B cell (primary cell): ENCODE data around the gene ADGRD1. TPM values are rescaled to one million over a fixed set of nuclear protein-coding genes. Genes with fewer than 3 reads are reported as not detected.
"Not testable (repeated sequence)": the region's sequence is repeated elsewhere in the genome, so short reads cannot be mapped to it uniquely, and the experiment has no call there.

ENCODE experiments used
- ATAC-seq: fragments of 200-7000 bp; cut with Tn5 transposase; one replicate; pipeline ENCODE4 v1.10.0; 2021; ENCODE audit warnings: low read depth, mild to moderate bottlenecking, moderate number of reproducible peaks, moderate library complexity
- CTCF ChIA-PET: fragments of 350-600 bp; sonication (Branson Sonifier 250); formaldehyde crosslinking; loops from one replicate; lab custom pipeline; 2021; ENCODE audit warnings: antibody characterized with exemption, inconsistent platforms; lab: Charles Lee
- POLR2A ChIA-PET: fragments of 350-600 bp; sonication (Branson Sonifier 250); formaldehyde crosslinking; loops from one replicate; lab custom pipeline; 2021; ENCODE audit warnings: antibody characterized with exemption; lab: Charles Lee
- DNase-seq: peaks from one replicate; pipeline ENCODE4 v3.0.0; 2013
- H2AFZ ChIP-seq: 2 replicates; pipeline ENCODE4 v1.6.1; 2012; ENCODE audit warnings: mild to moderate bottlenecking, low read depth, low read length; ENCODE audit not compliant: insufficient read depth, poor library complexity, severe bottlenecking
- H3K27ac ChIP-seq, 2 donors: 1 replicate in 1 of 2; 2 replicates in 1 of 2; pipeline ENCODE4 v1.5.1; 2012 to 2013; ENCODE audit warnings: low read length in 2 of 2, mild to moderate bottlenecking in 2 of 2, moderate library complexity in 1 of 2
- H3K27me3 ChIP-seq, 4 experiments: fragments of 200-600 bp in 1 of 4; sonication (generic) in 1 of 4; replicated peaks in 1 of 4; 1 replicate in 2 of 4; 2 replicates in 2 of 4; pipeline versions ENCODE4 v1.6.1 to v1.7.0; 2013 to 2016; ENCODE audit warnings: low read length in 3 of 4, mild to moderate bottlenecking in 2 of 4, mixed read lengths in 1 of 4, moderate library complexity in 1 of 4; ENCODE audit not compliant: insufficient read depth in 4 of 4, control insufficient read depth in 3 of 4; ENCODE audit errors: control extremely low read depth in 1 of 4
- H3K36me3 ChIP-seq, 2 experiments: replicated peaks in 1 of 2; 1 replicate in 1 of 2; 2 replicates in 1 of 2; pipeline versions ENCODE4 v1.6.1 to v1.7.1; 2013; ENCODE audit warnings: low read length in 1 of 2; ENCODE audit not compliant: insufficient read depth in 2 of 2, control insufficient read depth in 1 of 2; ENCODE audit errors: control extremely low read depth in 1 of 2, extremely low read depth in 1 of 2
- H3K4me1 ChIP-seq, 2 donors: fragments of 200-600 bp in 1 of 2; sonication (generic) in 1 of 2; 1 replicate in 1 of 2; 2 replicates in 1 of 2; pipeline versions ENCODE4 v1.5.1 to v1.6.1; 2013 to 2017; ENCODE audit warnings: low read length in 2 of 2; ENCODE audit not compliant: control insufficient read depth in 2 of 2, insufficient read depth in 2 of 2
- H3K4me2 ChIP-seq: replicated peaks from 2 replicates; pipeline ENCODE3; 2012; ENCODE audit warnings: mild to moderate bottlenecking, low read depth, low read length; ENCODE audit not compliant: poor library complexity, severe bottlenecking
- H3K4me3 ChIP-seq, 5 experiments: fragments of 200-600 bp in 1 of 5; sonication (generic) in 1 of 5; 1 replicate in 3 of 5; 2 replicates in 2 of 5; pipeline versions ENCODE4 v1.5.1 to v1.7.0; 2011 to 2016; ENCODE audit warnings: low read length in 4 of 5, mild to moderate bottlenecking in 4 of 5, low read depth in 2 of 5, control low read depth in 1 of 5, moderate library complexity in 1 of 5; ENCODE audit not compliant: insufficient read depth in 1 of 5; ENCODE audit errors: control extremely low read depth in 1 of 5, extremely low read depth in 1 of 5
- H3K79me2 ChIP-seq: fragments of 200-600 bp; sonication (generic); one replicate; pipeline ENCODE4 v1.6.0; 2016; ENCODE audit warnings: low read length; ENCODE audit not compliant: control insufficient read depth, insufficient read depth
- H3K9ac ChIP-seq: fragments of 200-600 bp; sonication (generic); 2 replicates; pipeline ENCODE4 v1.6.1; 2017; ENCODE audit warnings: mild to moderate bottlenecking, low read length, moderate library complexity
- H3K9me3 ChIP-seq, 3 donors: one replicate each; pipeline versions ENCODE4 v1.6.1 to v1.7.1; 2013; ENCODE audit warnings: low read length in 2 of 3; ENCODE audit not compliant: control insufficient read depth in 2 of 3, insufficient read depth in 1 of 3; ENCODE audit errors: control extremely low read depth in 1 of 3
- H4K20me1 ChIP-seq: 2 replicates; pipeline ENCODE4 v1.6.0; 2012; ENCODE audit warnings: mild to moderate bottlenecking, low read length; ENCODE audit not compliant: insufficient read depth, control insufficient read depth, poor library complexity, severe bottlenecking
- H3K27ac Mint-ChIP-seq: one replicate; pipeline ENCODE4 v1.8.0; 2021; ENCODE audit warnings: mixed read lengths
- H3K27me3 Mint-ChIP-seq: one replicate; pipeline ENCODE4 v1.8.0; 2021; ENCODE audit warnings: mixed read lengths
- H3K4me1 Mint-ChIP-seq: one replicate; pipeline ENCODE4 v1.8.0; 2021; ENCODE audit warnings: mixed read lengths
- H3K4me3 Mint-ChIP-seq: one replicate; pipeline ENCODE4 v1.8.0; 2021; ENCODE audit warnings: mixed read lengths
- H3K9me3 Mint-ChIP-seq: one replicate; pipeline ENCODE4 v1.8.0; 2022; ENCODE audit warnings: mixed read lengths; ENCODE audit not compliant: insufficient read depth
- EZH2 ChIP-seq: IDR thresholded peaks from 2 replicates; pipeline ENCODE4 v1.6.1; 2012; ENCODE audit warnings: borderline replicate concordance, low read depth, mild to moderate bottlenecking, moderate library complexity, low read length; ENCODE audit not compliant: insufficient read depth, poor library complexity, severe bottlenecking
- WGBS: methylation state at CpG from one replicate; pipeline ENCODE4 v1.1.5; 2013; ENCODE audit warnings: missing lambda C conversion rate; ENCODE audit not compliant: insufficient coverage; 5-methylcytosine and 5-hydroxymethylcytosine counted together
- intact Hi-C: fragments of 100-400 bp; cut with micrococcal nuclease; formaldehyde crosslinking; loops from one replicate; pipeline ENCODE4 v1.10.0; 2022
- polyA plus RNA-seq: library from polyadenylated mRNA; depleted of rRNA; stranded (reverse); fragments of >200 nt; gene quantifications from 2 replicates; pipeline ENCODE4 v1.2.3, GENCODE V29; 2012
- total RNA-seq, 2 donors: library from RNA; stranded (reverse); fragments of 120-200 nt in 1 of 2; gene quantifications; 1 replicate in 1 of 2; 2 replicates in 1 of 2; pipeline versions ENCODE4 v1.2.3 to v1.2.4, GENCODE V29; 2013 to 2022

ADGRD1 gene
- total and polyA plus RNA-seq, 2 donors (not counting 1 experiment from before 2014, with no cell fraction given): 1.1 to 2.2 TPM

DNA sequence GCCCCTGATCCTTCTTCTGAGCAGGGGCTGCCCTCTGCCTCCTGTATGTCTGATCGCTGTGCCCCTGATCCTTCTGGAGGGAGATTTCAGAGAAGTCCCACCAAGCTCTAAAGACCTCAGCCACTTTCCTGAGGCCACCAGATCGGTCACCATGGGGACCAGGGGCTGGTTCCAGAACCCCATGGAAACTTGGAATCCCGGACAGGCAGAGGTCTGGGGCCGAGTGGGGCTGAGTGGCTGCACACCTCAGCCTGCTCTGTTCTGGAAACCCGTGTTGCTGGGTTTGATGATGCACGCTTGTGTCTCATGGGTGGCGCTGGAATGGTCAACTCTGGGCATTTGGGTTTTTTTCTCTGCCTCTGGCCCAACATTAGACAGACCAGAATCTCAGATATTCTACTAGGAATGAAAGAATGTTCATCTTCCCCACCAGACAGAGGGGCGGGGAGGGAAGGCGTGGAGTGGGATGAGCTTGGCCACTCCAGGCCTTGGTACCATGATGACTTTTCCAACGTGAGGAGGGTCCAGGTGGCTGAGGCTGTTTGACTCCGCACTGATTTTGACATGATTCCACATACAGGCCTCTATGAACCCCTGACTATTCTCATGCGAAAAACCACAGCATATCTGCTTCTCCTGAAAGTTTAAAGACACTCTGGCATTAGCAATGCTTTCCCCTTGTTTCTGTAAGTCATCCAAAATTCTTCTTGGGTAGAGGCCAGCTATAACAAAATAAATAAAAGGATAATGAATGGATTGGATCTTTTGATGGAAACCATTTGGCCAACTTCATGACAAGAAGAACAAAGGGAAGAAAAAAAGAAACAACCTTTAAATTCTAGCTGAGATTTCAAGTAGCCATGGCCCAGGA is 114.5 kb downstream of the ADGRD1 start:
- no peak overlapping the region for H3K27ac Mint-ChIP-seq
- Histone ChIP-seq H3K9me3 (peaks cover 0 to 12% (median 0%) of the 10 kb centered on the region in 3 donors), H3K4me1 (peaks cover 0 to 3% of the 10 kb centered on the region in 2 donors), H3K27me3 (peaks cover 0 to 3% (median 0%) of the 10 kb centered on the region in 4 experiments), H3K4me3 (no peak overlapping the region), H3K79me2 (no peaks in the 10 kb centered on the region), H3K27ac (no peak overlapping the region), H3K9ac (no peak overlapping the region), H4K20me1 (no peaks in the 10 kb centered on the region), H3K4me2 (no peak overlapping the region), H2AFZ (no peak overlapping the region), H3K36me3 (no peaks in the 10 kb centered on the region)
- H3K9me3 Mint-ChIP-seq: no peaks in the 10 kb centered on the region
- H3K4me1 Mint-ChIP-seq: no peaks in the 10 kb centered on the region
- no peak overlapping the region for H3K4me3 Mint-ChIP-seq
- no peak for ATAC-seq
- WGBS: 86% methylated on average over 8 of the region's 12 CpGs
- TF ChIP-seq EZH2: no peak
- POLR2A ChIA-PET: no interaction called here
- intact Hi-C loops: no loop called here
- peaks cover 4% of the 10 kb centered on the region for H3K27me3 Mint-ChIP-seq
- no peak for DNase-seq
- CTCF ChIA-PET: no interaction called here

DNA sequence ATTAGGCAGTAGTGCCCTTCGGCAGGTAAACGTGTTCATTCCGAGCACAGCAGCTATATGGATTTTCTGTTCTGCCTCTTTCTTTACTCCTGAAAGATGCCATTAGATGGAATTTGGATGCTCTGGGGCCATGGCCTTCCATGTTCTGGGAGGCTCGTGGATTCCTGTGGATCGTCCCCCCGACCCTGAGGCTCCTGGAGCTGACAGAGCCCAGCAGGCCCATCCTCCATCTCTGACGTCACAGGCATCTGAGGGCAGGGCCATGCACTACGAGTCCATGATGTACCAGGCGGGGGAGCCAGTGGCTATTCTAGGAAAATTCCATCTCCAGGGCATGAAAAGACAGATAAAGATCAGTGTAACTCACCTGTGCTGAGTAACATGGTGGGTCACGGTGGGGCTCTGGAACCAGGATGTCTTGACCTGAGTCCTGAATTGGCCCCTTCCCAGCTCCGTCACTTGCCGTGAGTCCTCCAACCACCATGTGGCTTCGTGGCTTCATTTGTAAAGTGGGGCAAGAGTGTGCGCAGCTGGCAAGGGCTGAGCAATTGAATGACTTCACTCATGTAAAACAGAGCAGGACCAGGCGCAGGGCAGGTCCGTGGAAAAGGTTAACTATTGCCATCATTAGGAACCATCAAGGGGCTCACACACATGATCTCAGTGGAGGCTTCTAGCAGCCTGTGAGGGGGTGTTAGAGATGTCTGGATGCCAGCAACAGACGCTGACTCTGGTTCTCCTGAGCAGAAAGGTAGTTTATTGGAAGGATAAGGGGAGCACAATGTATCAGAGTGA is 115.4 kb downstream of the ADGRD1 start:
- H3K9me3 Mint-ChIP-seq, H2AFZ ChIP-seq, intact Hi-C loops, H3K4me3 ChIP-seq, H3K27ac Mint-ChIP-seq, CTCF ChIA-PET, H3K4me2 ChIP-seq, H3K4me1 Mint-ChIP-seq, DNase-seq, ATAC-seq, H3K27me3 ChIP-seq, H3K27me3 Mint-ChIP-seq, H3K9ac ChIP-seq, POLR2A ChIA-PET, H3K4me3 Mint-ChIP-seq, H3K4me1 ChIP-seq, H3K27ac ChIP-seq, H3K79me2 ChIP-seq, H3K36me3 ChIP-seq, H4K20me1 ChIP-seq: not testable (repeated sequence)
- peaks cover 0 to 17% (median 0%) of the 10 kb centered on the region in 3 donors for H3K9me3 ChIP-seq
- 81% methylated on average over 6 of the region's 17 CpGs for WGBS

DNA sequence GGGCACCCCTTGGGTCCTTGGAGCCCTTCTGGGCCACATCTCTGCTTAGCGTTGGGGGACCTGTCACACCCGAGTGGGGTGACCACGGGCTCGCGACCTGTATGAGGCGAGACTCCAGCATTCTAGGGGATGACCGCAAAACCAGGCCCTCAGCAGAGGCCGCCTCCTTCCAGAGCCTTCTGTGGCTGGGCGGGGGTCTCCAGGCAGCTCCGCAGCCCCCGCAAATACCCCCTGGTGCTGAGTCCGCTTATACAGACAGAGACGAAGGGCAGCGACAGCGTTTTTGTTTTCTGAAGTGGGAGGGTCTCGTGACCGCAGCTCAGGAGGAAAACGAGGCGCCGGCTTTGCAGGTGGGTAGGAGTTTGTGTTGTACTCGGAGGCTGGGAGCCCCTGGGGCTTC is 116.4 kb downstream of the ADGRD1 start:
- H3K27ac ChIP-seq, CTCF ChIA-PET, H3K4me1 ChIP-seq, H3K4me1 Mint-ChIP-seq, DNase-seq, H3K9ac ChIP-seq, H3K79me2 ChIP-seq, intact Hi-C loops, H3K4me3 ChIP-seq, H3K4me2 ChIP-seq, H3K27ac Mint-ChIP-seq, H2AFZ ChIP-seq, H3K36me3 ChIP-seq, H3K4me3 Mint-ChIP-seq, POLR2A ChIA-PET, H3K9me3 Mint-ChIP-seq, H3K27me3 Mint-ChIP-seq, H3K27me3 ChIP-seq, H4K20me1 ChIP-seq, ATAC-seq: not testable (repeated sequence)
- H3K9me3 ChIP-seq: peaks cover 0 to 20% (median 0%) of the 10 kb centered on the region in 3 donors
- 99% methylated on average over 15 of the region's 21 CpGs for WGBS
